GM21737 (cell line): ENCODE measurements around the gene TLN1.

Experiments used
- ATAC-seq: cut with Tn5 transposase; IDR thresholded peaks from one replicate; pipeline ENCODE4 v1.9.1; 2021; ENCODE audit warnings: mild to moderate bottlenecking, moderate library complexity; ENCODE audit not compliant: unreplicated experiment

TLN1 gene

GRCh38 chr9:35650341-35651158 lies 81.4 kb downstream of the TLN1 start, which contains the start of gene SIT1:
TSS of gene SIT1 (minus strand) at chr9:35650931. CDS start at chr9:35650853, 78 bp downstream.
- no peak for ATAC-seq

GRCh38 chr9:35649431-35650340 lies 82.3 kb downstream of the TLN1 start:
- no peak for ATAC-seq
